Ammon's horn (tissue), 1 donor: ENCODE data around the gene STRN4.

ENCODE experiments used
- DNase-seq: peaks from one replicate; pipeline ENCODE4 v3.0.0-alpha.2; 2016; ENCODE audit warnings: low spot score

The STRN4 gene

DNA sequence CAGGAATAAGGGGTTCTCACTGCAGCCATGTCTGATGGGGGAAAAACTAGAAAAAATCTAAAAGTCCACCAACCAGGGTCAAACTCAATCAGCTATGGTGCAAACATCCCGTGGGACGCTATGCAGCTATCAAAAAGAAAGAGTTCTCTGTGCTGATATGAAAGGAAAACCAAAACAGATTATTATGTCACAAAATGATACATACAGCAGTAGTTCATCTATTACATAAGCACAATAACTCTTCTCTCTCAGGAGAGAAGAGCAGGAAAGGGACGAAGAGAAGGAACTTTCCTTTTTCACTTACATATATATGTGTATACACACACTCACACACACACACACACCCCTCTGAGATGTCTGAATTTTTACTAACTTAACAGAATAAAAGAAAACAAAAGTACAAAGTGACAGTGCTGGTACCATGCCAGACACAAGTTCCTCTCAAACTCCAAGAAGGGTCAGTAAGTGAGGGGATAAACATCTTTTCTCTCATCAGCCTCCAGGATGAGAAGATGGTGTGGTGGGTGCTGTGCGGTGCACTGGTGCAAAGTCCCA, 3.2 kb downstream of the STRN4 start:
- DNase-seq, result no peak

DNA sequence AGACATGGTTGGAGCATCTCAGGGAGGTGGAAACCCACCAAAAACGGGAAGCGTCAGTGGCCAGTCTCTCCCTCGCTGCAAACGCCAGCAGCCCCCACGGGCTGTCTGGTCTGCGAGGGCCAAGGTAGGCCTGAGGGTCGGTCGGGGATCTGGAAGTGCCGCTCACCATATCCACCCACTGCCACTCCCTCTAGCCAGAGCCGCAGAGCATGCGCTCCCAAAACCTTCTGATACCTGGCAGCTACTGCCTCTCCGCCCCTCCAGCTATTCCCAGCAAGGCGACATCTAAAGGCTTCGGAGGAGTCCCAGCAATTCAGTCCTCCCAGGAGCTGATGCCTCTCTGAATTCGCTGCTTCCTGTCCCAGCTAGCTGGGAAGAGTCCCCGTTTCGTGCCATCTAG, 4.8 kb downstream of the STRN4 start:
- no peak for DNase-seq

DNA sequence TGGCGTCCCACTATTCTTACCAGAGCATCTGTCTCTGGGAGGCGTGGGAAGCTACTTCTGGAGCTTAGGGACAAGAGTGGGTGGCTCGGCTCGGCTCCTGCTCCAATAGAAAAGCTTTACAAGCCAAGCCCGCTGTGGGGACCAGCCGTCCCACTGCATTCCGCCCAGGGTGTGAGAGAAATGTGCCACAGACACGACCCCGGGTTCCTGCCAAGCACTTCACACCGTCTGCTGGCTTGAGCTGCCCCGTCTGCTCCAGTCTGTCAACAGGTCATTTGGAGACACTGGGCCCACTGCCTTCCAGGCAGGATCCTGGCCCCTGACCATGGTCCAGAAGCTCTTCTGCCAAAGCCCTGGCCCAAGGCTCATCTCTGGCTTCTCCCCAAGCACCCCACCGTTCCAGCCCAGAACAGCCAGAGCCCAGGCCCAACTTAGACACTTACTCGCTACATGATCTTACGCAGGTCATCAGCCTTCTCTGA, 6.9 kb downstream of the STRN4 start:
- DNase-seq, result peak; percentile 79

DNA sequence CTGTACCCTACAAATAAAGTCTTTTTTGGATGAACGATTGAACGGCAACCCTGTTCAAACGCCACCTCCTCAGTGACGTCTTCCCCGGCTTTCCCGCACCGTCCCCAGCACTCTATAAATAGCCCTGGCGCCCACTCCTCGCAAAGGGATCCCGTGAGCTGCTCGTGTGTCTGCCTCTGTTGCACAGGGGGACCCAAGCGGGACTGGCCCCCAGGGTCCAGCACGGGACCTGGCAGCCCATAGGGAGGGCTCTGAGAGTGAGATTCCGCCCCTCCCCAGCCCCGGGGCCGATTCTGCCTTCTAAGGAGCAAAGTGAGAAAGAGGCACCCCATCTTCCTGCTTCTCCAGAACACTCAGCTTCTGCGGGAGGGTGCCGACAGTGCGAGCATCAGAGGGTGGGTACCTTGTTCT, 8.5 kb downstream of the STRN4 start:
- no peak for DNase-seq

DNA sequence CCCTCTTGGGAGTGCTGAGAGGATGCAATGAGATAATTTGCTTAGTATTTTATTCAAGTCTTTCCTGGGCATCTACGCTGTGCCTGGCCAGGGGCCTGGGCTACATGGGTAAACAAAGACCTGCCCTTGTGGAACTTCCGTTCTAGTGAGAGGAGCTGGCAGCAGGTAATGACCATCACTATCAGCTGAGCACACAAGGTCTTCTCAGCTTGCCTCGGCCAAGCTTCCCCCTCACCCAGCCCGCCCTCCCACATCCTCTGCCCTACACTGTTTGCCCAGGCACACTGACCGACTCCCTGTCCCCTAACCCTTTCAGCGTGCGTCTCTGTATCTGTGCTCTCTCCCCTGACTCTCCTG, 9.0 kb downstream of the STRN4 start:
- DNase-seq, result no peak

DNA sequence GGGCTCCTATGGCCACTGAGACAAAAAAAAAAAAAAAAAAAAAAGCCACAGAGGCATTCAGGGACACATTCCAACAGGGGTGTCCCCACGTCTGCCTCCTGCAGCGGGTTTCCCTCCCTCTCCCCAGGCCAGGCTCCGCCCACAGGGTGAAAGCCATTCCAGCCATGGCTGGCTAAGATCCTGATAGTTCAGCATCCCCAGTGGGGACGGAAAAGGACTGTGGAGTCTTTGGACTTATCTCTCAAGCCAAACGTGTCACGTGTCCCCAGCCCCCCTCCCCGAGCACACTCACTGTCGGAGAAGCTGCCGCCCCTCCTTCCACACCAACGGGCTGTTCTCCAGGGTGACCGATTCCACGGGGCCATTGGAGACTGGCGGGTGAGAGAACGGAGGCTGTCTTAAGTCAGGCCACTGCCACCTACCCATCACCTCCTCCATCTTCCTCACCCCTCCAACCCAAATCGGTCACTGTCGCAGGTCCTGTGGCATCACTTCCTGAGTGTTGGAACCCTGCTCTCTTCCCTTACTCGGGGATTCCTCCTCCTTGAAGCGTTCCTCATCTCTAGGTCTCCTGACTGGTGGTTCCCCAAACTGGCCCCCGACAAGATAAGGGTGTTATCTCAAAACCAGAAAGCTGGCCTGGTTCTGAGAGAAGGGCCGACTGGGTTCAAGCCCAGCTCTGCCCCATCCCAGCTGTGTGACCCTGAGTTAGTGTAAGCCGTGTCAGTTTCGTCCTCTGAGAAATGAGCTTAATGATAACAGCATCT, 9.5 kb downstream of the STRN4 start:
- DNase-seq, result no peak

DNA sequence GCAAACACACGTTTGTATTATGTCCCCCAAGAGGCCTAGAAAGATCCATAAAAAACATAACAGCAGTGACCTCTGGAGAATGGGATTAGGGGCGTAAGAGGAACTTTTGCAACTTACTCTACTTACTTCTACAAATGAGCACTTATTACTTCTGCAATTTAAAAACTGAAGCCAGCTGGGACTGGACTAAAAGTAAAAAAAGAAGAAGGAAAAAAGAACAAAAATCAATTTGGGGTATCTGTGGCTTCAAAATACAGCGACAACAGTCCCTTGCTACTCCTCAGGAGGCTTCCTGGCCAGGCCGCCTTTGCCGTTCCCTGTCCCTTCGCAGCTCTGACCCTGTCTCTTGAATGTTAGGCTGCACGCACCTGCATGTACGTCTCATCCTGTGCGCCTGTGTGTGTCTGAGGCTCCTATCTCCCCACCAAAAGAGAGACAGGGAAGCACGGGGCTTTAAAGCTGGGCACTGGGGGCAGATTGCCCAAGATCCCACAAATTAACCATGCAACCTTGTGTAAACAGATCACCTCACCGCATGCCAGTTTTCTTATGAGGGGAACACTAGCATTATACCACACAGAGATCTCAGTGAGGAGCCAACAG, 12.5 kb downstream of the STRN4 start:
- no peak for DNase-seq

DNA sequence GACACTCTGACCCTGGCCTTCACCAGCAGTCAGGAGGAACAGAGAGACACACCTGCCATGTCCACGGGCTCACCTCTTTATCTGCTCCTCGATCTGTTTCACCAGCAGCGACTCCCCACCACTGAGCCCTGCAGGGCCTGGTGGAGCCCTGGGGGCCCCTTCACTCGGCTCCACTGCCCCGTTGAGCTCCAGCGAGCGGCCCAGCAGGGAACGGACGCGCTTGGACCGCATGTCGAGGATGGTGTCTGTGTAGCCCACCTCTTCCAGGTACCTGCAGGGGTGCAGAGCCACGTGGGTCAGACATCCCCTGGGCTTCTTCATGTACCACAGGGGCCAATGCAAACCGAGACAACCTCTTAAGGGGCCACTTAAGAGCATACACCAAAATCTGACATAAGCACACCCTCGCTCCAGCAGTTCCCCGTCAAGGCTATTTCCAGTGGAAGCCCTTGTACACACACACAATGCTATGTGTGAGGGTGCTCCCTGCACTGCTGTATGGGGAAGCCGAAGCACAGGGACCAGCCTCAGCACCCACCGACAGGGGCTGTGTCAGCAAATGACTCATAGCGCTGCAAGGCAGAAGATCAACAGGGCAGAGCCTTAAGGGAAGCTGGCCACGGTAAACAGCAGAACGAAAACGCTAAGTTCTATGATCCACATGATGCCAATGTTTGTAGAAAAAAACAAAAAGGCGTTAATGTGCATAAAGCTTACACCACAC, 13.1 kb downstream of the STRN4 start:
- DNase-seq, result peak; percentile 72

DNA sequence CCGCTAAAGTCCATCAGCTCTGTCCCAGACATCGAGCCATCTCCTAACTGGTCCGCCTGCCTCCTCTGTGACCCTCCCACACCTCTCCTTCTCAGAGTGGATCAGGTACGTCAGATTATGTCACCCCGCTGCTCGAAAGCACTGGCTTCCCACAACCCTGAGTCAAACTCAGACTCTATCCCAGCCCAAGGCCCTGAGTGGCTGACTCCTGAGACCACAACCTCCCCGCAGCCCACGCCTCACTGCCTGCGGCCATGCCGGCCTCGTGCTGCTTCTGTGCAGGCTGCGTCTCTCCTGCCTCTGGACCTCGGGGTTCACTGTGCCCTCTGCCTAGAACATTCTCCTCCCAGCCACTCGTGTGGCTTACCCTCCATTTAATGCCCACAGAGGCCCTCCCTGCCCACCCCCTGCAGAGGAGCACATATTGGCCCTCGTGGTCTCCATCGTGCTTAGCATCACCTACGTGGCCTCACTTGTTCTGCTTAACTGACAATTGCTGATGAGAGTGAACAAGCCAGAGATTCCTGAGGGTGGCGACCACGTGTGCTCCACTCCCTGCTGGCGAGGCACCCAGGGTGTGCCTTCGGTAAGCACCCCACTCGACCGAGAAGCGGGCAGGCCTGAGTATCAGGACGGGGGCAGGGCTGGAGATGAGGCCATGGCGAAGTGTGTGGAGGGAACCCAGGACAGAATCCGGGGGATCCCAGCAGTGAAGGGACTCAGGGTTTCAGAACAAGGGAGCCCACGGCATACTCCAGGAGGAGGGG, 13.9 kb downstream of the STRN4 start:
- no peak for DNase-seq

DNA sequence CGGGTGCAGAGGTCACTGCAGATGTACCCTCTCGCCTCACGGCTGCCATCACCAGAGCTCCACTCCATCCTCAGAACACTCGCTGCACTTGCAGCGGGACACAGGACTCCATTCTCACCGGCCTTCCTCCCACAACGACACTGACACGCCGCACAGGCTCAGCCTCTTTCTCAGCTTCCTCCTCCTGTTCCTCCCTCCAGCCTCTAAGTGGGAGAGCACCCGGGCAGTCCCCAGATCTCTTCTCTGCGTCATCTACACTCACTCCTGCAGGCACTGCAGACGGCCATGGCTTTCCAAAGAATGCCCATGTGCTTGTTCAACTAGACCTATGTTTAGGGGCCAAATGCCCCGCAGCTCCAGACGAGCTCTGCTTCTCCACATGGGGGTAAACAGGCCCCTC, 14.7 kb downstream of the STRN4 start:
- DNase-seq, result no peak

DNA sequence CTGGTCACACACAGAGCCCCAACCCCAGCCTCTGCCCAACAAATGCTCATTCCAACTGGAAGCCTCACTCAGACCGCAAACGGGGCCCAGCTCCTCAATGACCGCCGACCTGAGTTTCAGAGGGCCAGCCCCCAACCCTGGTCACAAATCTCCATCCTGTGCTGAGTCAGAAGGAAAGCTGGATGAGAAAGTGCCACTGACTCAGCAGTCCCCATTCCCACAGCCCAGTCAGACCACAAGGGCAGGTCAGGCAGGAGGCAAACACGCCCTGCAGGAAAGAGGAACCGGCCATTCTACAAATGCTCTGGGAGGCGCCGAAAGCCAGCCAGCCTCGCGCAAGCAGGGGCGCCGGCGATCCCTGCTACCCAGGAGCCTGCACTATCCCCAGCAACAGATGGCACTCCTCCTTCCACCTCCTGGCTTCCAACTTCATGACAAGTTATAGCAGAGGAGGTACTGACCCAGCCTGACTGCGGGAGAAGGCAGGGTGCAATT, 15.2 kb downstream of the STRN4 start:
- no peak for DNase-seq

DNA sequence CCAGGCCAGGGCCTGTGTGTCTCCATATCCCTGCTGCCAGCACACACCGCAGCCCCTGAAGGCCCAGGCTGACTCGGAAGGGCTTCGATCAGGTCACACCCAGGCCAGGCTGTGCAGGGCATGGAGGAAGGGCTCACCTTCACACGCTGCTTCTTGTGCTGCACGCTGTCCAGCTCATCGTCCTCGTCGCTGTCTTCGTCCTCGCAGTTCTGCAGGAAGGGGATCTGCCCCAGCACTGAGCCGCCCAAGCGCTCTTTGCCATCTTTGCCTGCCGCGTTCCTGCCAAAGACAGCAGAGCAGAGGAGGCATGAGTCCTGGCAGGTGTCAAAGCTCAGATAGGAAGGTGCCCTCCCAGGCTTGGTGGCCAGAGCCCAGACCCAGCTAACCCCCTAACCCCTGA, 15.7 kb downstream of the STRN4 start:
- no peak for DNase-seq

DNA sequence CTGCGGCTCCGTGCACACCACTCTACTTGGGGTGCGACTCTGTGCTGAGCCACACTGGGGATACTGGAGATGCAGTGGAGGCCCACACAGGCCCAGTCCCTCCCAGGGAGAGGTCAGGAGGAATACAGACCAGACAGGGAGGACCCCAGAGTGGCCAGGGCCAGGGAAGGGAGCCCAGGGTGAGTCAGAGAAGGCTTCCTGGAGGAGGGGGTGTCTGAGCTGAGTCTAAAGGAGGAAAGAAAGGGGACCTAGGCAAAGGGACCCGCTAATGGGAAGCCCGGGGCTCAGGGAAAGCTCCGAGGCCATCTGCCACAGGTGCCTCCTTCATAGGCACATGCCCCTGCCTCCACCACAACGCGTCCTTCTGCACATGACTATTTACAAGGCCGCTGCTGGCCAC, 16.1 kb downstream of the STRN4 start:
- no peak for DNase-seq

DNA sequence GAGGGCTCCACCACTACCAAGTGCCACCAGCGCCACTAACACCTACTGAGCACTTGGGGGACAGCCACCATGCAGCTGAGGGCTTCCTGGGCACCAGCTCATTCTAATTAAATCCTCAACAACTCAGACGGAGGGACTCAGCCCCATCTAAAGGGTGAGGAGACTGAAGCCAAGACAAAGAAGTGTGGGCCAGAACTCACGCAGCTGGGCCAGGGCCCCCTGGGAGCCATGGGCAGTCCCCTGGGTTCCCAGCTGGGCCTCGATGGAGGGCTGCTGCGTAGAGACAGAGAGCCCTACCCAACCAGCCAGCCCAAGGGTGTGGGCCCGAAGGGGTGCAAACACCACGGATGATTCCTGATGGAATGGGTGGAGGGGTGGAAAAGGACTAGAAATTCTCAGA, 16.6 kb downstream of the STRN4 start:
- DNase-seq, result no peak

DNA sequence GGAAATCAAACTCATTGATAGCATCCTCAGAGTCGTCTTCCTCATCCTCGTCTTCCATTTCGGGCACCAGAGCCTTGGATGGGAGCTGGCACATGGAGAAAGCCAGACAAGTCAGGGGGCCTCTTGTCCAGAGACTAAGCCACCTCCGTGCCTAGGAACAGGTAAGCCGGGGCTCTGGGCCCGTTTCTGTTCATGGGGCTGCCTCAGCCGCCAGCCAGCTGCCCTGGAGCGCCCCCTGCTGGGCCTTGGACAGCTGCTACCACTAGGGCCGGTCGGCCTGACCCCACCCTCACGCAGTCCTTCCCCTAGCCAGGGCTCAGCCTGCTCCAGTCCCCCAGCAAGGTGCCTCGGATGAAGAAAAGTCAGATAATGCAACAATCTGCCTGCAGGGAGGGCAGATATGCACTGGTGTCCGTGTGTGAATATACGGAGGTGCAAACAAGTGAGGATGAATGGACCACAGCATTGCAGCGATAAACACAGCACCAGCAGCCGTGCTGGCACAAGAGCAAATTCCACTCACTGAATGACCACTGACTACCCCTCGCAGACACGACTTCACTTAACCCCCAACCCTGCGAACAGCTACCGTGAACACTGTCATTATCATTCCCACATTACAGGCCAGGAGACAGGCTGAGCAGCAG, 17.4 kb downstream of the STRN4 start:
- peak; percentile 75 for DNase-seq

DNA sequence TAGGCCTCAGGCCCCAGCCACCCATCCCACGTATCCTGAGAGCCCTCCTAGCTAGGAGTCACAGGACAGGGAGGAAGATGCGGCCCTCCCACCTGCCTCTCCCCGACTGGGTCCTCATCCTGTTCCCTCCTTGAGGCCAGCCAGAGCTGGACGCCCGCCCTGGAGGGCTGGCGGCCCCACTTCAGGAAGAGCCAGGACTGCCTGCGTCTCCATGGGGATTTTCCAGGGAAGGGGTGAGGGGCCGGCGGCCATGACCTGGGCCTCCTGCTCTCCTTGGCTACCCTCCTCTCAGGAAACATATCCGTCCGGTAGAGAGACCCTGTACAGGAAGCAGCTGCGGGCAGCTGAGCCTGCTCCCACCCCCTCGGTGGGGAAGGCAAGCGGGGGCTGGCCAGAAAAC, 18.0 kb downstream of the STRN4 start:
- no peak for DNase-seq

DNA sequence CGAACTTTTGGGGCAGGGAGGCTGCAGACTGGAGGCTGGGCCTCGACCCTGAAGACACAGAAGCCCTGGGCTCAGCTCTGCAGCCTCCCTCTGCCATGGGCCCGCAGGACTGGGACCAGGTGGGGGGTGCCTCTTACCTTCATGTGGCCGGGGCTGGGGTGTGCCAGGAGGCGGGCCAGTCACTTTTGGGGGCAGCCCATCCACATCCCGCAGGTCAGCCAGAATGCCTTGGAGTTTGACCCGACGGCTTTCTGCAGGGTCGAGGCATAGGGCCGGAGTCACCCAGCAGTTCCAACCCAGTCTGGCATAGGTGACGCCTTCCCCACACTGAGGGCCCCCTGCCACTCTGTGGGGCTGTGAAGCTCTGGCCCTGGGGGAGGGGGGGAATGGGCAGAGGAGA, 18.5 kb downstream of the STRN4 start:
- no peak for DNase-seq

DNA sequence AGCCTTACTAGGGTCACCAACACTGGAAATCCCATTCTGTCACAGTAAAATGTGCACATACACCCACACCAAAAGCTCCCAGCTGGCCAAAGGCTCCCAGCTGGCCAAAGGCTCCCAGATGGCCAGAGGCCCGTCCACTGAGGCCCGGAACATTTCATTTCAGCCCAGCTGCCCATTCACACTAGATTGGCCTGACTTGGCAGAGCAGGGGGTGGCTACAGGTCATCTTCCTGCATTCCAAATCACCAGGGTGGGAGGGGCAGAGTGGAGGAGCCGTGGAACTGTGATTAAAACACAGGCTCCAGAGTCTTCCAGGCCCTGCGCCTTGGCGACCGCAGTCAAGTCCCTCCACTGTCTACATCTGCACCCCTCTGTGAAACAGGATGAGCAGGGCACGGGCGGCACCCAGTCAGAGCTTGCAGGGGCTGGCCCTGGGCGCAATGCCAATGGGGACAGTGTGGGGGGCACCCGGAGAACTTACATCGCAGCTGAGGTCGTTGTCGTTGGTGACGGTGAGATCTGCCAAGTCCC, 19.2 kb downstream of the STRN4 start:
- DNase-seq, result no peak

DNA sequence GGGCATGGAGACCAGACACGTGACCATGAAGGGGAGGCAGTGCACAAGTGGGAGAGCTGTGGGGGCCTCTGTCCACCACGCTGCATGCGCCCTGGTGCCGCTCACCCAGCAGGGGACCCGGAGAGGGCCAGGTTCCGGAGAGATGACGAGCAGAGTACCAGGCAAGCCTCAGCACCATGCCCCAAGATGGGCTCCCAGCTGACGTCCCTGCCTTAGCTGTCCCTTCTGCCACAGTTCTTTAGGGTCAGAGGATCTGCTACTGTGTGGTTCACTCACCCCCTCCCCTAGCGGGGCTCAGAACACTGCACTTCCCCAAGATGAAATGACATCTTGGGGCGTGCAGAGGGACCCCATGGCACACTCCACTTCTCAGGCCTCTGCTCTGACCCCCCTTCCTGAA, 19.7 kb downstream of the STRN4 start:
- DNase-seq, result no peak

DNA sequence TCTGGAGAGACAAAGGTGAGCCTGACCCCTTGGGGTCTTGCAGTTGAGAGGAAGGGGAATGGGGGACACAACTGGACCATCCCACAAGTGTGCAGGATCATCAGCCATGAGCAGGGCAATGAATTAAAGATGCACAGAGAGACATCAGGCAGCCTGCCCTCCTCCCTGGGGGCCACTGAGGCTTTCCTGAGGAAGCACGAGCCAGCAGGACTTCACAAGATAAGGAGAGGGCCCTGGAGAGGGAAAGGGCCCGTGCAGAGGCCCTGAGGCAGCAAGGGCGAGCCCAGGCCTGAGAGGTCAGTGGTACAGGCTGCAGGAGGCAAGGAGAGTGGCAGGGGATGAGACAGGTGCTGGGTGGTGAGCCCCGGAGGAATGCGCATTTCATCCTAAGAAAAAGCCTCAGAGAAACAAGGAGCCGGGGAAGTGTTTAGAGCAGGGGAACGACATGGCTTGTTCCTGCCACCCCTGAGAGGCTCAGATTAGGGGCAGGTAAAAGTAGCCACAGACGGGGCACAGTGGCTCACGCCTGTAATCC, 20.3 kb downstream of the STRN4 start:
- no peak for DNase-seq
